IPS DF 6.9 (cell line): ENCODE results near the gene TTC28.
"Not testable (repeated sequence)": the region's sequence is repeated elsewhere in the genome, so short reads cannot be mapped to it uniquely, and the experiment has no call there.

Source experiments
- DNase-seq: peaks from one replicate; pipeline ENCODE4 v3.0.0-alpha.2; 2013; ENCODE audit warnings: low read depth, low spot score
- H3K27ac ChIP-seq: one replicate; pipeline ENCODE4 v1.5.1; 2013; ENCODE audit warnings: low read length, control low read depth
- H3K27me3 ChIP-seq: 2 replicates; pipeline ENCODE4 v1.6.1; 2013; ENCODE audit warnings: mild to moderate bottlenecking, low read length; ENCODE audit not compliant: control insufficient read depth, insufficient read depth
- H3K36me3 ChIP-seq: 2 replicates; pipeline ENCODE4 v1.6.1; 2013; ENCODE audit warnings: low read length; ENCODE audit not compliant: control insufficient read depth, insufficient read depth
- H3K4me1 ChIP-seq: 2 replicates; pipeline ENCODE4 v1.6.1; 2013; ENCODE audit warnings: low read length; ENCODE audit not compliant: control insufficient read depth, insufficient read depth
- H3K4me3 ChIP-seq: 2 replicates; pipeline ENCODE4 v1.5.1; 2013; ENCODE audit warnings: mild to moderate bottlenecking, low read length
- H3K9me3 ChIP-seq: 2 replicates; pipeline ENCODE4 v1.6.1; 2013; ENCODE audit warnings: low read length, inconsistent platforms; ENCODE audit not compliant: control insufficient read depth, insufficient read depth
- WGBS: extraction: QIAGEN DNeasy Blood & Tissue Kit; methylation state at CpG from one replicate; pipeline ENCODE4 v1.1.7; 2013; ENCODE audit warnings: mixed read lengths, missing lambda C conversion rate; ENCODE audit not compliant: insufficient read length, insufficient coverage; 5-methylcytosine and 5-hydroxymethylcytosine counted together

TTC28 gene

DNA sequence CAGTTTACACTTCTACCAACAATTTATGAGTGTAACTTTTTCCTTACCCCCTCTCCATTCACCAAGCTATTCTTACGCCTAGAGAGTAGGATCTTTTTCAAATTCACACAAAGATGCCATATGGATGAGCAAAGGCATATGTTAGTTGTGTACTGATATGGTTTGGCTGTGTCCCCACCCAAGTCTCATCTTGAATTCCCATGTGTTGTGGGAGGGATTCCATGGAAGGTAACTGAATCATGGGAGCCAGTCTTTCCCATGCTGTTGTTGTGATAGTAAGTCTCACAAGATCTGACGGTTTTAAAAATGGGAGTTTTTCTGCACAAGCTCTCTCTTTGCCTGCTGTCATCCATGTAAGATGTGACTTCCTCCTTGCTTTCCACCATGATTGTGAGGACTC, 40.3 kb downstream of the TTC28 start:
- DNase-seq, result no peak
- Histone ChIP-seq H3K4me1 (no peaks in the 10 kb centered on the region), H3K36me3 (no peaks in the 10 kb centered on the region), H3K27me3 (no peaks in the 10 kb centered on the region), H3K27ac (no peak overlapping the region), H3K4me3 (no peak overlapping the region), H3K9me3 (no peaks in the 10 kb centered on the region)
- no CpG with 5 or more reads among the region's 2 CpGs for WGBS

DNA sequence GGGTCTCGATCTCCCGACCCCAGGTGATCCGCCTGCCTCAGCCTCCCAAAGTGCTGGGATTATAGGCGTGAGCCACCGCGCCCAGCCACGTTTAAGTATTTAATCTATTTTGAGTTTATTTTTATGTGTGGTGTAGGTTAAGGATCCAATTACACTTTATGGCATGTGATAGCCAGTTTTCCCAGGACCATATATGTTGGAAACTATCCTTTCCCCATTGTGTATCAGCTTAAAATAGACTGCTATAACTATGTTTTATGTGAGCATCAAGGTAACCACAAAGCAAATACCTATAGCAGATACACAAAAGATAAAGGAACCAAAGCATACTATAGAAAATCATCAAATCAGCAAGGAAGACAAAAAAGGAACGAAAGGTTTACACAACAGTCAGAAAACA, 42.4 kb downstream of the TTC28 start:
- Histone ChIP-seq H3K9me3 (no peaks in the 10 kb centered on the region), H3K27me3 (no peaks in the 10 kb centered on the region), H3K4me3 (no peak overlapping the region), H3K4me1 (no peaks in the 10 kb centered on the region), H3K36me3 (no peaks in the 10 kb centered on the region), H3K27ac (no peak overlapping the region)
- DNase-seq, result no peak
- no CpG with 5 or more reads among the region's 8 CpGs for WGBS

DNA sequence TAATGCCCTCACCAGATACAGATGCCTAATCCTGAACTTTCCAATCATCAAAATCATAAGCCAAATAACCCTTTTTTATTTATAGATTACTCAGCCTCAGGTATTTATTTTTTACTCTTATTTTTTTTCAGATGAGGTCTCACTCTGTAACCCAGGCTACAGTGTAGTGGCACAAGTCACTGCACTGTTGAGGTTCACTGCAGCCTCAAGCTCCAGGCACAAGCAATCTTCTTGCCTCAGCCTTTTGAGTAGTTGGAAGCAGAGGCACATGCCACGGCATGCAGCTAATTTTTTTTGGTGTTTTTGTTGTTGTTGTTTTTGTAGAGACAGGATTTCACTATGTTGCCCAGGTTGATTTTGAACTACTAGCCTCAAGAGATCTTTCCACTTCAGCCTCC, 49.5 kb downstream of the TTC28 start:
- WGBS, result no CpG with 5 or more reads among the region's 1 CpG

DNA sequence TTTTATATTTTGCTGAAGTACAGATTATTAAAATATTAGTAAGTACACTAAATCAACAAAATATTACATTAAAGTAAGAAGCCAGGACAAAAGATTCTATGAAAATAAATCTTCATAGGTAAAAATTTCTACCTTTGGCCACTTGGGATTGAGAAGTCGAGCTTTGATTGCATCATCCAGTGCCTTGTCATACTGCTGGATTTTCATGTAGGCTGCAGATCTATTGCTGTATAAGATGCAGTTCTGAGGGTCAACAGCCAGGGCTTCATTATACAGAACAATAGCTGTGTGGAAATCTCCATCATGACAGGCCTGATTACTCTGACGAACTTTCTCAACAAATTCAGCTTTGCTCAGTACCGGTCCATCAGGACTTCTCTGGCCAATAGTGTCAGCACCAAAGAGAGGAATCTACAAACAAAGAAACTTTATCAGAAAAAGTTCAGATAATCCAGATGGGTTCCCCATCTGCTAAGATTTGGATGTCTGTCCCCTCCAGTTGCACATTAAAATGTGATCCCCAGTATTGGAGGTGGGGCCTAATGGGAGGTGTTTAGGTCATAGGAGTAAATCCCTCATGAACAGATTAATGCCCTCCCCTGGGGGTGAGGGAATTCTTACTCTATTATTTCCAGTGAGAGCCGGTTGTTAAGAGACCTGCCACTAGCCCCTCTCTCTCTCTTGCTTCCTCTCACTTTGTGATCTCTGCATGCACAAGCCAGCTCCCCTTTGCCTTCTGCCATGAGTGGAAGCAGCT, 50.0 kb downstream of the TTC28 start:
- no CpG with 5 or more reads among the region's 4 CpGs for WGBS
- no peaks in the 10 kb centered on the region for H3K27me3 ChIP-seq
- DNase-seq, result no peak
- H3K27ac ChIP-seq, result no peak overlapping the region
- H3K4me1 ChIP-seq, result no peaks in the 10 kb centered on the region
- H3K9me3 ChIP-seq, result no peaks in the 10 kb centered on the region
- no peak overlapping the region for H3K4me3 ChIP-seq
- H3K36me3 ChIP-seq, result no peaks in the 10 kb centered on the region

More for the DNA sequence above, 49.5 kb downstream of the TTC28 start:
- Histone ChIP-seq H3K9me3 (no peaks in the 10 kb centered on the region), H3K36me3 (no peaks in the 10 kb centered on the region), H3K27ac (no peak overlapping the region), H3K27me3 (no peaks in the 10 kb centered on the region), H3K4me1 (no peaks in the 10 kb centered on the region), H3K4me3 (no peak overlapping the region)
- DNase-seq, result no peak

DNA sequence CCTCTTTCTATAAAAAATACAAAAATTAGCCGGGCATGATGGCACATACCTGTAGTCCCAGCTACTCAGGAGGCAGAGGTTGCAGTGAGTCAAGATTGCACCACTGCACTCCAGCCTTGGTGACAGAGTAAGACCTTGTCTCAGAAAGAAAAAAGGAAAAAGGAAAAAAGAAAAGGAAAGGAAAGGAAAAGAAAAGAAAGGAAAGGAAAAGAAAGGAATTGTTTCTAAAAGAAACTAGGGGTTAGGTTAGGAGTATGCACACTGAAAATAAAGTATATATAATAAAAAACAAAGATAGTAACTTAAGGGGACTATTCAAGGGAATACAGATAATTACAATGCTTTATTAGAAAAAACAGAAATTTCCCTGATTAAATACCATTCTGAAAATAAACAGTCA, 50.9 kb downstream of the TTC28 start:
- DNase-seq, result no peak
- Histone ChIP-seq H3K9me3 (no peaks in the 10 kb centered on the region), H3K36me3 (no peaks in the 10 kb centered on the region), H3K27ac (no peak overlapping the region), H3K4me1 (no peaks in the 10 kb centered on the region), H3K4me3 (no peak overlapping the region), H3K27me3 (no peaks in the 10 kb centered on the region)
- no CpG with 5 or more reads among the region's 1 CpG for WGBS

DNA sequence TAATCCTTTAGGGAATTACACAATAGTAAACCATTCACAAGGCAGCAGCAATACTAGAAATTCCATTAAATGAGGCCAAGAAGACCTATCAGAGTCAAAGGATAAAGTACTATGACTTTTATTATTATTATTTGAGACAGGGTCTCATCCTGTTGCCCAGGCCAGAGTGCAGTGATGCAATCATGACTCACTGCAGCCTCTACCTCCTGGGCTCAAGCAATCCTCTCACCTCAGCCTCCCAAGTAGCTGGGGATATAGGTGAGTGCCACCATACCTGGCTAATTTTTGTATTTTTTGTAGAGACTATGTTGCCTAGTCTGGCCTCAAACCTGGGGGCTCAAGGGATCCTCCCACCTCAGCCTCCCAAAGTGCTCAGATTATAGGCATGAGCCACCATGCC, 51.8 kb downstream of the TTC28 start:
- H3K4me1 ChIP-seq, result no peaks in the 10 kb centered on the region
- H3K9me3 ChIP-seq, result no peaks in the 10 kb centered on the region
- no peaks in the 10 kb centered on the region for H3K27me3 ChIP-seq
- H3K36me3 ChIP-seq, result no peaks in the 10 kb centered on the region
- H3K4me3 ChIP-seq, result no peak overlapping the region
- no peak for DNase-seq
- no peak overlapping the region for H3K27ac ChIP-seq

DNA sequence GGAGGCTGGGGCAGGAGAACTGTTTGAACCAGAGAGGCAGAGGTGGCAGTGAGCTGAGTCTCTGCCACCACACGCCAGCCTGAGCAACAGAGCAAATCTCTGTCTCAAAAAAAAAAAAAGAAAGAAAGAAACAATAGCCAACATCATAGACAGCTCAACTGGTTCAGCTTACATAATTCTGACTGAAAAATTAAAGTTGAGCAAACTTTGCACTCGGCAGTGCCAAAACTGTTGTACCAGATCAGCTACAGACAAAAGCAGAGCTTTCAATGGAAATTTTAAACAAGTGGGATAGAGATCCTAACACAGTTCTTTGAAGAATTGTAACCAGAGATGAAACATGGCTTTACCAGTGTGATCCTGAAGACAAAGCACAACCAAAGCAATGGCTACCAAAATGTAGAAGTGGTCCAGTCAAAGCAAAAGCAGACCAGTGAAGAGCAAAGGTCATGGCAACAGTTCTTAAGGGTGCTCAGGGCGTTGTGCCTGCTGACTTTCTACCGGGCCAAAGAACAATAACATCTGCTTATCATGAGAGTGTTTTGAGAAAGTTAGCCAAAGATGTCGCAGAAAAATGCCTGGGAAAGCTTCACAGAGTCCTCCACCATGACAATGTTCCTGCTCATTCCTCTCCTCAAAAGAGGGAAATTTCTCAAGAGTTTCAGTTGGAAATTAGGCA, 59.3 kb downstream of the TTC28 start:
- no peak overlapping the region for H3K27ac ChIP-seq
- H3K4me1 ChIP-seq, result no peaks in the 10 kb centered on the region
- H3K36me3 ChIP-seq, result no peaks in the 10 kb centered on the region
- H3K9me3 ChIP-seq, result no peaks in the 10 kb centered on the region
- no CpG with 5 or more reads among the region's 5 CpGs for WGBS
- no peak overlapping the region for H3K4me3 ChIP-seq
- DNase-seq, result no peak
- H3K27me3 ChIP-seq, result no peaks in the 10 kb centered on the region

DNA sequence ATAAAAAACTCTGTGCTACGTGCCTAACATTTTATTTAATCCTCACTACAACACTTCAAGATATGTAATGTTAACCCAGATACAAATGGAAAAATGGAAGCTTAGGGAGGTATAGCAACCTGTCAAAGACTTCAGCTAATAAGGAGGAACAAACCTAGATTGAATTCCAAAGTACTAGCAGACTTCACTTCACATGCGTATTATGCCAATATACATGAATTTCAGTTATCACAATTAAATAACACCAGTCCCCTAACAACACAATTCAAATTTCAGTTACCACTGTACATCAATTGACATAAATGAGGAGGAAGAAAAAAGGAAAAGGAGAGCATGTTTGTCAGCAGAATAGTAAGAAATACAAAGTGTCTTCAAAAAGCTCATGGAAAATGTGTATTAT, 60.4 kb downstream of the TTC28 start:
- WGBS, result no CpG with 5 or more reads among the region's 2 CpGs
- H3K4me3 ChIP-seq, result no peak overlapping the region
- no peak for DNase-seq
- H3K9me3 ChIP-seq, result no peaks in the 10 kb centered on the region
- H3K27me3 ChIP-seq, result no peaks in the 10 kb centered on the region
- no peaks in the 10 kb centered on the region for H3K4me1 ChIP-seq
- no peak overlapping the region for H3K27ac ChIP-seq
- no peaks in the 10 kb centered on the region for H3K36me3 ChIP-seq

DNA sequence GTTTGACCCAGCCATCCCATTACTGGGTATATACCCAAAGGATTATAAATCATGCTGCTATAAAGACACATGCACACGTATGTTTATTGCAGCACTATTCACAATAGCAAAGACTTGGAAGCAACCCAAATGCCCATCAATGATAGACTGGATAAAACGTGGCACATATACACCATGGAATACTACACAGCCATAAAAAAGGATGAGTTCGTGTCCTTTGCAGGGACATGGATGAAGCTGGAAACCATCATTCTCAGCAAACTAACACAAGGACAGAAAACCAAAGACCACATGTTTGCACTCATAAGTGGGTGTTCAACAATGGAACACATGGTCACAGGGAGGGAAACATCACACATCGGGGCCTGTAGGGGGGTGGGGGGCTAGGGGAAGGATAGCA, 64.2 kb downstream of the TTC28 start:
- WGBS, result no CpG with 5 or more reads among the region's 4 CpGs
- H3K4me3 ChIP-seq, H3K27ac ChIP-seq, H3K36me3 ChIP-seq, H3K9me3 ChIP-seq, H3K27me3 ChIP-seq, H3K4me1 ChIP-seq, DNase-seq: not testable (repeated sequence)

DNA sequence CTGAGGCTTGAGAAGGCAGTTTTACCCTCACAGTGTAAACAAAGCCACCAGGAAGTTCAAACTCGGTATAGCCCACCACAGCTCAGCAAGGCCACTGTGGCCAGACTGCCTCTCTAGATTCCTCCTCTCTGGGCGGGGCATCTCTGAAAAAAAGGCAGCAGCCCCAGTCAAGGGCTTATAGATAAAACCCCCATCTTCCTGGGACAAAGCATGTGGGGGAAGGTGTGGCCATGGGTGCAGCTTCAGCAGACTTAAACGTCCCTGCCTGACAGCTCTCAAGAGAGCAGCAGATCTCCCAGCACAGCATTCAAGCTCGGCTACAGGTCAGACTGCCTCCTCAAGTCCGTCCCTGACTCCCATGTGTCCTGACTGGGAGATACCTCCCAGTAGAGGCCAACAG, 69.7 kb downstream of the TTC28 start:
- no peak overlapping the region for H3K4me3 ChIP-seq
- H3K27me3 ChIP-seq, result no peaks in the 10 kb centered on the region
- whole genome bisulfite sequencing, result no CpG with 5 or more reads among the region's 5 CpGs
- H3K36me3 ChIP-seq, result no peaks in the 10 kb centered on the region
- no peaks in the 10 kb centered on the region for H3K9me3 ChIP-seq
- no peak for DNase-seq
- no peaks in the 10 kb centered on the region for H3K4me1 ChIP-seq
- H3K27ac ChIP-seq, result no peak overlapping the region

DNA sequence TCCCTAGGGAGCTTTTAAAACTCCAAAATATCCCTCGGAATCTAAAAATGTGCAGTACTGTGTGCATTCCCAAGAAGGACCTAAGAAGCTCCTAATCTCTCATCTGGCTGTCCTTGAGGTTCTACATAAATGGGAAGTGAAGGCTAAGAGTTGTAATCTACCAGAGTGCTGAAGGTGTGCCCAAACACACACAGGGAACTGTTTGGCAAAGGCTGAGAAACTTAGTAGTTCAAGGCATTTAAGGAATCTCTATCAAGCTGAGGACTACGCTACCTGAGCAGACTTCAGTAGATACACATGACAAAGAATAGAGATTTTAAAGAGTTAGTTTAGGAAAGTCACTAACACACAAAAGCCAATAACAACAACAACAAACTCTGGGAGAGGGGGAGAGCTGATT, 71.1 kb downstream of the TTC28 start:
- Histone ChIP-seq H3K27me3 (no peaks in the 10 kb centered on the region), H3K4me3 (no peak overlapping the region), H3K27ac (no peak overlapping the region), H3K4me1 (no peaks in the 10 kb centered on the region), H3K9me3 (no peaks in the 10 kb centered on the region), H3K36me3 (no peaks in the 10 kb centered on the region)
- no peak for DNase-seq
- no CpG with 5 or more reads among the region's 2 CpGs for WGBS
